ENCODE data around the gene YPEL4.

Gene YPEL4

DNA sequence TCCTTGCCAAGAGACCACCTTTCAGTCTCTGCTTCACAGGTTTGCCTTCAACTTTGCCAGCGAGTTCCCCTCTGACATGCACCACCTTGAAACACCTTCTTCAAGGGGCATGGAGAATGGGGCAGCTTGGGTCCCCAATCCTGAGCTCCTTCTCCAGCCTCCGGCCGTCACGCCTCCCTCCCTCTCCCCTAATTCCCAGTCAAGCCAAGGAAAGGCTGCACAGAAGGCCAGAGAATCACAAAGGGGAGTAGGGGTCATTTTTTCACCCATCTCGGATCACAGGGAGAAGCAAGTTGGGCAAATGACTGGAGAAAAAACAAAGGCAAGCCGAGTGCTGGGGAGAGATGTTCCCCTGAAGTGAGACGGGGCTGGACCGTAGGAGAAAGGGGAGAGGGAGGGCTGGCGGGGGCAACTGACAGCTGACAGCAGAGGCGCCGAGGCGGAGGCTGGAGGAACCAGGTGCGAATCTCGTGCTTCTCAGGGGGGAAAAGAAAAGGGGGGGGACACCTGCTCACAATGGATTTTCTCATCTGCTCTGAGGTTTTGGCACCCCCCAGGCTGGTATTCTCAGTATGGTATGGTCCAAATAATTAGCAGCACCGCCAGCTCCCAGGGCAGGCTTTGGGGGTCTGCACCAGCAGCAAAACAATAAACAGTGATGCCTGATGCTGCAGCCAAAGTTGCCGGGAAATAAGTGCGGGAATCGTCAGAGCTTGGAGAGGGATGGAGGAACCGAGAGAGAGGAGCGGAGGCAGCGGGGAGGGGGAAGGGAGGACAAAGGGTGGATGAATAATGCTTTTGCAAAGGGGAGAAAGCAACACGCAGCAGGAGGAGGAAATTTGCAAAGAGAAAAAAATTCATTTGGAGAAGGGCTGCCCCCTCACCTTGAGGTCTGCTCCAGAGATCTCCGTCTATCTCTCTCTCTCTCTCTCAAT, 644 bp downstream of the YPEL4 start:
- DNase-seq, result no peak

DNA sequence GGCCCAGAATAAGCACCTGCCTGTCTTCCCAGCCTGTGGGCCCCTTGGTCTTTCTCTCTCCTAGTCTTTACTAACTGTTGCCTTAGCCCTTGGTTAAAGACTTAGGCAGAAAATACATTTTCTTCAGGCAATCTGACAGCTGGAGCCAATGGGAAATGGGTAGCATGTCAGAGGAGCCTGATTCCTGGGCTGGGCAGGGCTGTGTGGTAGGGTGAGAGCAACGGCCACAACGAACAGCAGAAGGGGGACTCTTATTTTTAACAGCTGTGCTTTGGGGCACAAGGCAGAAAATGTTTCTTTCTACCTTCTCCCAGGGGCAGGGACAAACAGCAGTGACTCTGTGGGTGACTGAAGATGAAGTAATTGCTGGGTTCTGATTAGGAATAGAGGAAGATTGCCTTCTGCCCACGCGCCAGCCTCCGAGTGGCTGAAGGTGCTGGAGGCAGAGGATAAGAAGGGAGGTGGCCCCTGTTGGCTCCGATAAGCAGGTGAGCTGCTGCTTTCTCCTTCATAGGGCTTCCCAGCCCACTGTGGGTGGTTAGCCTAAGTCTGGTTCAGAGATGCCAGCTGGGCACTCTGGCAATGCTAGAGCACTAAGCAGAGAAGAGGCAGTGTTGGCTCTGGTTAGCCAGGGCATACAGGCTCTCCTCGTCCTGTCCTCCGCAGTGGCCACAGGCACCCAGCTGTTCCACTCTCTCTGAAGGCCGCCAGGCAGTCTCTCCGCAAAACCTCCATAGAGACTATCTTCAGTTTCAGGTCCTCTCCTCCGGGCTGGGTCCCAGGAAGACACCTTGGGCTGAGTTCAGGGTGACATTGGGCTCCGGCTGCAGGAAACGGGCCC, 1.5 kb downstream of the YPEL4 start:
- DNase-seq, result no peak

DNA sequence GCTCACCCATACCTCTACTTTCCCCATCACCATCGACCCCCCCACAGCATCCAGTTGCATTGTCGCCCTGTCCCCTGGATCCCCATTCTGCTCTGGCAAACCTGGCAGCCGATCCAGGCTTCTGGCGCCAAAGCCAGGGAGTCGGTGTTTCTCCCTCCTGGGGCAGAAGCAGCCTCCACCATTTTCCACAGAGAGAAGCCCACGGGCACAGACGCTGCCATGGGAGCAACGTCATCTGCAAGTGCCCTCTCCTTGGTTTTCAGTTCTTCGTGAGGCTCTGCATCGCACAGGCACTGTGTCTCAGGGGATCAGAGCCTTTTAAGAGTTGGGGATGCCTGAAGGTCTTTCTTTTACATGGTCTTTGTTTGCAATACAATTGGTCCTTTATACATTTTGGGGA, 2.3 kb downstream of the YPEL4 start:
- DNase-seq, result no peak

DNA sequence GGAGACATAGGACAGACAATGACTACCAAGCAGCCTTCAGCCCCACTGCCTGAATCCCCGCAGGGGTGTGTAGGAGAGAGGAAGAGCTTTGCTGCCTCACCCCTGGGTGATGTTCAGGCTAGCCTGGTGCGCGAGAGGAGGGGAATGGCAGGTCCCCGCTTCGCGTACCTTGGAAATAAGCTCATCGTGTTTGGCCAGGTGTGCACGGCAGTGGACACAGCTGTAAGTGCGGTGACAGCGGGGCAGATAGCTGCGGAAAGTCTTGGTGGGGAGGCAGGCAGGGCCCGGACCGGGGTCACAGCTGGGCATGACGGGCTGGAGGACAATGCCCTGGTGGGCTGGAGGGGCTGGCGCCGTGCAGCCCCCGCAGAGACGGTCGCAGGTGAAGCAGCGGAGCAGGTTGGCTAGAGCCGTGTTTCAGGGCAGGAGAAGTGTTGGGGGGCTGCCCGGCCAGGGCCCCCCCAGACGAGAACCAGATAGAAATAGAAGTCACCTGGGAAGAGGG, 2.9 kb downstream of the YPEL4 start:
- no peak for DNase-seq

DNA sequence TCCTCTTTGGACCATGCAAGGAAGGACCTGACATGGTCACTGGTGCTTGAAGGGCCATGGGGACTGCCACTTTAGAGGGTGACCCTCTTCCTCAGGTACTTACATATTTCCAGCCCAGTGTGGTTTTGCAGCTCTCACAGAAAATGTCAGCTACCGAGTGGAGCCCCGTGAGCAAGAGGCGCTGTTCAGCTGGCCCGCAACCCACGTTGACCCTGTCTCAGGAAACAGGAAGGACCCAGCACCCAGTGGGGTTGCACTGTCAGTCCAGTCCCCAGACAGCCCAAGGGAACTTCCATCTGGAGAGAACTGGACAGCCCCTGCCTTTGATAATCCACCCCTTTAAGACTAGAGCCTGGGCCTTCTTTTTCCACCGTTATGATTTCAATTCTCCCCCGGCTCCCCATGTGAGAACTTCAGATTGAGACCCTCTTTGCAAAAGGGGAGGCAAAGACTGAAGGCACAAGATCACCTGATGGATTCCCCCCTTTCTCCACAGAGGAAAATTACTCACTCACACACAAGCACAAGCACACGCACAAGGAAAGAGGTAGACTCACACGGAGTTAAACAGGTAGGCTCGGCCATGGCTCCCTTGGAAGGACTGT, 3.4 kb downstream of the YPEL4 start:
- DNase-seq, result no peak

DNA sequence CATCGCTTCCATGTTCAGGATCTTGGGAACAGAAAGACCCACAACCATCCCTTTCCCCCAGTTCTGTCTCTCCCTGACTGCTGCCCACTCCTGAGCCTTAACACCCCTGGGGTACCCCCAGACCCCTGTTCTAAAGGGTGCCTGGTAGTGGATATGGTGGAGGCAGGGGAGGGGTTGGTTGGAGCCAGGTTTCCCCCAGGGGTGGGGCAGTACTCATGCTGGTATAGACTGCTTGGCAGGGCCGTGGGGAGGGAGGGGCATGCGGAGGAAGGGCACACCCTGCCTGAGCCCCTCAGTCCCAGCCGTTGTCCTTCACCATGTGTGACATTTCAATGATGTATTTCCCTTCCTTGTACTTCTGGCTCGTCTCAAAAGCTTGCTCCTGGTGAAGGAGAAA, 4.0 kb downstream of the YPEL4 start:
- DNase-seq, result no peak

DNA sequence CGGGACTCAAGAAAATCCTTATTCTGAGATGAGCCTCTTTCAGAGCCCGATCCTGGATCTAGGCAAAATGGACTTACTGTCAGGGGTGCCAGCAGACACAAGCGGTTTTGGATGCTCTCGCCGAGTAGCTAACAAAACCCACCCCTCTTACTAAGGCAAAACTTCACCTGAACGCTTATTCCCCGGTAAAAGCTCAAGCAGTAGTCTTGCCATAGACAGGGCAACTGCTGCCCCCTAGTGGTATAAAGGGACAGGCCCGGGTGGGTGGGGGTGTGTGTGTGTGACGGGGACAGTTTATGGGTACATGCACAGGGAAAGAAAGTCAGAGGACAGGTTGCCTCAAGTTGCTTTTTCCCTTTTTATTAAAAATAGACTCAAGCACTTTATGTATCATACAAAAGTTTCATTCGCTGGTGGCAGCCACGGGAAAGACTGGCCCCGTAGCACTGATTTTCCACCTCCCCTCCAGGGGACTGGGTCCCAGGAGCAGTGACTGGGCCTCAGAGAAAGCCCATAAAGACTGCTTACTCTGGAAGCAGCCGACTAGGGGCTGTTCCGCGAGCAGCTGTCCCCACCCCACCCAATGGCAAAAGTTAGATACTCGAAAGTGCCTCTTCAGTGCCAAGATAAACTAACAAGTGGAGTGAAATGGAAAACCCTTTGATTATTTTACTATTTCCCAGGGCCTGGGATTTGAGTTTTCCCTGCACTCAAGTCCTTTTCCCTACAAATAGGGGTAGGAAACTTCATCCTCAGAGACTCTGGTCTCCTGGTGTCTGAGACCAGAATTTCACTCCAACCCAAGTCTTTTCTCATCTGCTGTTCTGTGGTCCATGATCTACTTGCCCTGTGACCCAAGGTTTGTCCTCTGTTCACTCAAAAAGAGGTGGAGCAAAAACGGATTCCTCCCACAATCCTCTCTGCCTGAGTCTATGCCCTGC, 4.7 kb downstream of the YPEL4 start:
- DNase-seq, result peak; percentile 17

DNA sequence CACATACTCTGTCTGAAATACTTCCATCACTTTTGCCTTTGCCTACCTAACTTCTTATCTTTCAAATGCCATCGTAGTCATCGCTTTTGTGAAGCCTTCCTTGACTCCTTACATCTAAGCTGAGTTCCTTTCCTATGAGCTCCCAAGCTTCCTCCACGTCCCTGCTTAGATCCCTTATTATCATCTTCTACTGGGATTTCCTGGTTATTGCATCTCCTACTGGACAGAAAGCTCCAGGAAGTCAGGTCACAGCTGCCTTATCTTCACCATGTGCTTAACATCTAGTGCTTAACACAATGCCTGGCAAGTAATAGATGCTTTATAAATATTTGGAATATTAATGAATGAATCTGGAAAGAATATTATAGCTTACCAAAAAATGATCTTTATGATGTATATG, 5.9 kb downstream of the YPEL4 start:
- no peak for DNase-seq

DNA sequence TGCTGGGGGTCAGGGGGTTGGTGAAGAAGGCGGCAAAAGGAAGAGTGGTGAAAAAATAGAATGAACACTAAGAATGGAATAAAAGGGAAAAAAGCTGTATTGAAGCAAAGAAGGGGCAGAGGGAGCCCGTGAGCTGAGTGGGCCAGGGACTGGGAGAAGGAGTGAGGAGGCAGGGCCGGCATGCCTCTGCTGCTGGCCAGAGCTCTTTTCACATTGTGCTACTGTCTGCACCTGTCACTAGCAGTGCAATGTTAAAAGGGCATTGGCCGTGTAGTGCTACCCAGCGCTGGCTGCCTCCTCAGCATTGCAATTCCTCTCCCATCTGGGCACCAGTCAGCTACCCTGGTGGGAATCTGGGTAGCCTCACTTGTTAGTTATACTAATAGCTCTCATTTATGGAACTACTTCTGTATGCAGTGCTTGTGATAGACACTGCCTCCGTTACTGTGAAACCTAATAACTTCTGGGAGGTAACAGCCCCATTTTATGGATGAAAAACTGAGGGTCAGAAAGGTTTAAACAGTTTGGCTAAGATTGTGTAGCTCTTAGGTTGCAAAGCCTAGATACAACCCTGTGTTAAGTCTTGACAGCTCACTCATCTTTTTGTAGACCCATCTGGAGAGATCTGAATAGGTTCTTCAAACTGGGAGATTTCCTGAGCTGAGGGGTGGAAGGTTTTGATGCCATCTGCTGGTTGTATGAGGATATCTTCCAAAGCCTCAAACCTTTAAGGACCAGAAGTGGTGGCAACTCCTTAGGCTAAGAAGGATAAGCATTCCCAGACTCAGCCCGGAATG, 8.5 kb downstream of the YPEL4 start:
- no peak for DNase-seq

DNA sequence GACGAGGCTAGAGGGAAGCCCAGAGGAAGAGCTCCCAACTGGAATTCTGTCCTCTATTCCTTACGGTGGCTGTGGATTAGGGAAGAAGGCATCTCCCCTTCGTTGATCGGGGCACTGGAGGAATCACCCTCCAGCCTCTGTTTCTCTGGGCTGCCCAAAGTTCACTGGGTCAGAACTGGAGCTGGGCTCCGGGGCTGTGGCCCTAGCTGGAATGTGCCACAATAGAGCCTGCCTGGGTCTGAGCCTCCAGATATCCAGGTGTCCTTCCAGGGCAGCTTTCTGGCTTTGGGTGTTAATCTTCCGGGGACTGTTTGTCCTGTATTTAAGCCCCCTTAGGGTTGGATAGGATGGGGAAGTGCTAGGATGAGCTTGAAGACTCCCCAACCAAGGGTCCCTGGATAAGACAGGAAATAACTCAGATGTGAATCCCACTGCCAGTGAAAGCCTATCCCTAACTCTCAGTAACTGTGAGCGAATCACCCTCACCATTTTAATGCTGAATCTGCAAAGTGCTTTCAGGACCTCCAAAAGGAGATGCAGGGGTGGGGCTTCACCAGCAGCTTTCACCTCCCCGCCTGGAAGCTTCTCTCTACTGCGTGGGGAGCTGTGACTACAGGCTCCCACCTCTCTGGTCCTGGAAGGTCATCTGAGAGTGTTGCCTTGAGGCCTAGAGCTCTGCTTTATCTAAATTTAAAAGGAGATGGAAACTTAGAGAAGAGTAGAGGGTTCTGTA, 9.5 kb downstream of the YPEL4 start:
- DNase-seq, result no peak

DNA sequence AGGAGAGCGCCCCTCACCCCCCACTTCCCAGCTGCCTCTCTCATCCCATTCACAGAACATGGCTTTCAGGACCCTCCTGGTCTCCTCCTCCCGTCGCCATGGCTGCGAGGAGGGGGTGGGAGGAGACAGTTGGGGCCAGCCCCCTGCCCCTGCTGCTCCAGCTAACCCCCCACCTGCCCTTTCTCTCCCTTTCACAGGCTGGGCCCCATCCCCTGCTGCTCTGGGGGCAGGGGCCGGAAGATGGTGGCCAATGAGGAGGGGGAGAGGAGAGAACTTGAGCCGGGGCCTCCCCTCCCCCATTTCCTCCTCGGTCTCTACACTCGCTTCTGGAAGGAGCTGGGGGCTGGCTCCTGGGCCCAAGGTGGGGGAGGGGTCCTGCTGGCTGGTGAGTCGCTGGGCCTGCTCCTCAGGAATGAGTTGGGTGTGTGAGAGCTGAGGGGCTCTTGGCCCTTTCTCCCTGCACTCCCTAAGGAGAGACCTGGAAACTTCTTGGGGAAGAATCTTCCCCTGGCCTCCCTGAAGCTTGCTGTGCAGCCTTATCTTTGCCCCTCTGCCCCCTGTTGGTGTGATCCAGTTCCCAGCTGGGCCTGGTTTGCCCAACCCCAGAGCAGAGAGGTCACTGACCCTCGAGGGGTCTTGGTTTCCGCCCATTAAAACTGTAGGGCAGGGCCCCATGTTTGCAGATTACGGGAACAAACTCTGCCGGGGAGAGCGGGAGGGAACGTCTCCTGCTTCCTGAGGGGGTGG, 10.2 kb downstream of the YPEL4 start:
- peak; percentile 18 for DNase-seq

DNA sequence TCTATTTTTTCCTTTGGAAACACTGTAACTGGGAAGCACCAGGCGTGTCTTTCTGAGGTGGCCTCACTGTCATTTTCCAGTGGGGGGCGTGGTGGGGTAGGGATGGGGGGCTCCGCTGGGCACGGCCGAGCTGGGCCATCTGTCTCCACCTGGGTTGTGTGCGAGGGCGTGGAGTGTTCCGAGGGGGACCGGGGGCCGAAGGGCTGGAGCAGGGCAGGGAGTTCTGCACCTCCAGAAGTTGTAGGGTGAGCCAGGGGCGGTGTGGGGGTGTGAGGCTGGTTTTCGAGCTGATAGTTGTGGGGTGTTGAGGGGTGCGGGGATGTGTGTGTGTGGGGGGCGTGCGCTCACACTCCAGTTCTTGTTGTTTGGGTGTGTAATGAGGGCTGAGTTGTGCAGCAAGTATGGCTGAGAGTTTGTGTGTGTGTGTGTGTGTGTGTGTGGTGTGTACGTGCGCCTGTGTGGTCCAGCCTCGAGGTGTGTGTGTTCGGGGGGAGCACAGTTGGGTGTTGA, 10.8 kb downstream of the YPEL4 start:
- DNase-seq, result no peak

DNA sequence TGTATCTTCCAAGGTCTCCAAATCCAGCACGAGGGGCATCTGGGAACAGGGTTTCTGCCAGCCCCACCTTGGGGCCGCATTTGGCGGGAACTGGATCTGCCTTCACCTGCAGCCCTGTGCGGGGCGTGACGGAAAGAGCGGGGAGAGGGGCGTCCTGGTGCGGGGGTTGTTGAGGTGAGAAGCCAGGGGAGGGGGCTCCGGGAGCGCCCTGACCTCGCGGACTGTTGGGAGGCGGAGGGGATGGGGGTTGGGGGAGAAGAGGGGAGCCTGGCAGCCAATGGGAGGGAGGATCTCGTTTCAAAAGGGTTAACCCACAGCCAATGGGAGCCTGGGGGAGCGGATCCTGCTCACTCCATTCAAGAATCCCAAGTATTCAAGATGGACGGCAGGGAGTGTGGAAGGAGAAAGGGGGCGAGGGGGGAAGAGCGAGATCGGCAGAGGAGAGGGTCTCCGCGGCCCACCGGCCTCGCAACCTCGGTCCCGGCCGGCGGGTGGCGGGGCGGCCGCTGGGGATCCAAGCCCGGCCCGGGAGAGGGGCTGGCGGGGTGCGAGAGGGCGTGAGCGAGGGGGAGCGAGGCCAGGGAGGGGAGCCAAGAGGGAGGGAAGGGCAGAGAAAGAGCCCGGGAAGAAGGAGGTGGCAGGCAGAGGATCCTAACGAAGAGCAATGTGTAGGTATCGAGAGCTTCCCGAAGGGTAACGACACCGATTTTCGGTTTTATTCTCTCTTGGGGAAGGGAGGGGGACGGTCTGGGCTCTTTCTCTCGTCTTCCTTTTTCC, 11.5 kb downstream of the YPEL4 start:
- peak; percentile 88 for DNase-seq

DNA sequence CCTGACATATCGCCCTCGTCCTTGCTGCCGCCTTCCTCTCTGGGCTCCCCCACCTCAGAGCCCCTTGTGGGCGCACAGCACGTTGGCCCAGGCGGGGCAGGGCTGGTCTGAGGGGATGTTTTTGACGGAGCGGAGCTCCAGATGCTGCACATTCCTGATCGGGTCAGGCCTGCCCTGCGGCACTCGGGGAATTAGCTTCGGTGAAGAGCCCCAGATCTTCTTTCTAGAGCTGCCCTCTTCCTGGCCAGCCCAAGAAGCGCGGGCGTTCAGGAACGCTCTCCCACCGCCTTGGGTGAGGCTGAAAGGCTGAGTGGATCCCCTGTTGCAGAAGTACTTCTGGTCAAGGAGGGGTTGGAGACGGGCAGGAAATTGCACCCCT, 12.1 kb downstream of the YPEL4 start:
- no peak for DNase-seq

DNA sequence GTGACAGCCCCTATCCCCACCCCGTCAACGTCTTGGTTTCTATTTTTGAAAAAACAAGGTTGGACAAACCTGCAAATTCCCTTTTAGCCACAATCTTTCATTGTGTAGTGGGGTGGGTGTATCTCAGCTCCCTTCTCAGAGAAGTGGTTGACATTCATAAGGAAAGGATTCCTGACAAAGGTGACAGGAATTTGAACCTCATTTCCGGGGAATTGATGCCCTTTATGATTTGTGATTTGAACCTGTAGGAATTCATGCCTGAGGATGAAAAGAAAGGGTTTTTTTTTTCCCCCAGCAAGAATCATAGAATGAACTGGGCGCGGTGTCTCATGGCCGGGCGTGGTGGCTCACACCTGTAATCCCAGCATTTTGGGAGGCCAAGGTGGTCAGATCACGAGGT, 14.5 kb downstream of the YPEL4 start:
- no peak for DNase-seq

DNA sequence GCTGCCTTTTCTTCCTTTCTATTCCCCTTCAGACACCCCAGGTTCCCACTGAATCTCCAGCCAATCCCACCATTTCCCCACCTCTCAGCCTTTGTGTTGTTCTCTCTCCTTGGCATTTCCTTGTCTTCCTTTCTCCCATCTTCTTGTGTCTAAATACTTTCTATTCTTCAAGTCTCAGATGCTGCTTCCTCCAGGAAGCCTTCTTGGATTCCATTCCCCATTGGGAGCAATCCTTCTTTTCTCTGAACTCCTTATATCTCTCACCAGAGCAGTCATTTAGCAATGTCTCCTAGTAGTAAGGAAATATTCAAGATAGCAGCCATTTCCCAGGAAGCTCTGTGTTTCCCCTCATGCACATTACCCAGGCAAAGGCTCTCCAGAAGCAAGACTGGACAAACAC, 15.4 kb downstream of the YPEL4 start:
- no peak for DNase-seq

DNA sequence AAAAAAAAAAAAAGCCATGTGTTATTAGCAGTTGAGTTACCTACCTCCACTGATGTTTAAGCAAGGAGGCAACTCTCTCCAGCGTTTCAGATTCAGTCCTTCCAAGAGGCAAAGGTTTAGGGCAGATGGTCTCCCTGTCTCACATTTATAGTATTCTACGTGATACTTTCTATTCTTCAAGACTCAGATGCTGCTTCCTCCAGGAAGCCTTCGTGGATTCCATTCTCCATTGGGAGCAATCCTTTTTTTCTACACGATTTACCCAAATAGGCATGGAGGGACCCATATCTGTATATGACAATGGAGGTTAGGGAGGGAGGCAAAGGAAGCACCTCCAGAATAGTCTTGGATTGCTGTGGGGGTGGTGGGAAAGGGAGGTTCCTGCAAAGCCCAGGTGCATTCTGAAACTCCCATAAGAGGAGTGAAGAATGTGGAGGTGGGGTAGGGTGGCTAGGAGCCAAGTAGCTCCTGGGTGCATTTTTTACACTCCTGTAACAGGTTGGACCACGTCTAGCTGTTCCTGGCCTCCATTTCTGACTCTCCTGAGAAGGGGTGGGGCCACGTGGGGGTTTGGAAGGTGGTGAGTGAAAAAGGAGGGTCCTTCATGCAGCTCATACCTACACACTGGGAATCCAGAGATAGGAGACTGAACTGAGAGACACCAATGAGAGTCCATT, 16.2 kb downstream of the YPEL4 start:
- no peak for DNase-seq

DNA sequence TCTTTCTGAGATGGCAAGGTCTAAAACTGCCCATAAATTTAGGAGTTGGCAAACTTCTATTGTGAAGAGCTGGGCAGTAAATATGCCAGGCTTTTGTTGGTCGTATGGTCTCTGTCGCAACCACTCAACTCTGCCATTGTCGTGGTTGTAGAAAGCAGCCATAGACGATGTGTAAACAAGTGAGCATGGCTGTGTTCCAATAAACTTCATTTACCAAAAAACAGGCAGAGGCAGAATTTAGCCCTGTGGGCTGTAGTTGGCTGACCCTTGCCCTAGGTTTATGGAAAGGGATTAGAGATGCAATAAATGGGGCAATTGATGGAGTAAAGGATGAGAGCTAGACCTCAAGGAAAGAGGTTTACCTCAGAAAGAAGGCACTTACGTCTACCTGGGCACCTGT, 17.6 kb downstream of the YPEL4 start:
- no peak for DNase-seq
